Measurements from ENCODE around the gene GASK1A.

DNA sequence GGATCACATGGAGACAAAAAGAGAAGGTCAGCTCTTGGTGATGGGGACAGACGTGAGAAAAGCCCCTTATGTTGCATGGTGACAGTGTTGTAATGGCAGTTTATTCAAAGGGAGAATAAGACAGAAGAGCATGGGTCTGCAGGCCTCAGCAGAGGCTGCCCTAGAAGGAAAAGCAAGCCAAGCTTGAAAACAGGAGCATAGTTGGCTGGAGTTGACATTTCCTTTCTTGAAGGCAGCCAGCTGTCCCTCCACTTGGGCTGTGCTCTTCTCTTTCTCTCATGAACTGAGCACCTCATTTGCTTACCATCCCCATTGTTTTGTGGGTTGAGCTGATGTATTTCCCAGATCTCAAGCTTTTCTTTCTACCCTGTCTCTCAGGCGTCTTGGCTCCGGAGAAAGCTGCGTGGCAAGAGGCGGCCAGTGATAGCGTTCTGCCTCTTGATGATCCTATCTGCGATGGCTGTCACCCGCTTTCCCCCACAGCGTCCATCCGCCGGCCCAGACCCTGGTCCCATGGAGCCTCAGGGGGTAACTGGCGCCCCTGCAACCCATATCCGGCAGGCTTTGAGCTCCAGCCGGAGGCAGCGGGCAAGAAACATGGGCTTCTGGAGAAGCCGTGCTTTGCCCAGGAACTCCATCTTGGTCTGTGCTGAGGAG, 52.9 kb downstream of the GASK1A start:
- TF ChIP-seq, protein P1, sequence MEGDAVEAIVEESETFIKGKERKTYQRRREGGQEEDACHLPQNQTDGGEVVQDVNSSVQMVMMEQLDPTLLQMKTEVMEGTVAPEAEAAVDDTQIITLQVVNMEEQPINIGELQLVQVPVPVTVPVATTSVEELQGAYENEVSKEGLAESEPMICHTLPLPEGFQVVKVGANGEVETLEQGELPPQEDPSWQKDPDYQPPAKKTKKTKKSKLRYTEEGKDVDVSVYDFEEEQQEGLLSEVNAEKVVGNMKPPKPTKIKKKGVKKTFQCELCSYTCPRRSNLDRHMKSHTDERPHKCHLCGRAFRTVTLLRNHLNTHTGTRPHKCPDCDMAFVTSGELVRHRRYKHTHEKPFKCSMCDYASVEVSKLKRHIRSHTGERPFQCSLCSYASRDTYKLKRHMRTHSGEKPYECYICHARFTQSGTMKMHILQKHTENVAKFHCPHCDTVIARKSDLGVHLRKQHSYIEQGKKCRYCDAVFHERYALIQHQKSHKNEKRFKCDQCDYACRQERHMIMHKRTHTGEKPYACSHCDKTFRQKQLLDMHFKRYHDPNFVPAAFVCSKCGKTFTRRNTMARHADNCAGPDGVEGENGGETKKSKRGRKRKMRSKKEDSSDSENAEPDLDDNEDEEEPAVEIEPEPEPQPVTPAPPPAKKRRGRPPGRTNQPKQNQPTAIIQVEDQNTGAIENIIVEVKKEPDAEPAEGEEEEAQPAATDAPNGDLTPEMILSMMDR (conservative IDR thresholded peaks at IDR 0.05 in 1 of 2, IDR thresholded peaks at IDR 0.05 in 1 of 2; ENCODE audit: low read depth in 1 of 2, low read length in 2 of 2) = no peak
- no peak for TF ChIP-seq EZH2 (IDR thresholded peaks at IDR 0.05; ENCODE audit: low read length, missing control alignments)

All from fibroblast of lung (primary cell).